Measurements from ENCODE around the gene INAFM2. TPM values are rescaled to one million over a fixed set of nuclear protein-coding genes. Genes with fewer than 3 reads are reported as not detected.

The INAFM2 gene
- polyA plus RNA-seq, 3 donors, result 5.1 to 19.6 (median 8.3) TPM

DNA sequence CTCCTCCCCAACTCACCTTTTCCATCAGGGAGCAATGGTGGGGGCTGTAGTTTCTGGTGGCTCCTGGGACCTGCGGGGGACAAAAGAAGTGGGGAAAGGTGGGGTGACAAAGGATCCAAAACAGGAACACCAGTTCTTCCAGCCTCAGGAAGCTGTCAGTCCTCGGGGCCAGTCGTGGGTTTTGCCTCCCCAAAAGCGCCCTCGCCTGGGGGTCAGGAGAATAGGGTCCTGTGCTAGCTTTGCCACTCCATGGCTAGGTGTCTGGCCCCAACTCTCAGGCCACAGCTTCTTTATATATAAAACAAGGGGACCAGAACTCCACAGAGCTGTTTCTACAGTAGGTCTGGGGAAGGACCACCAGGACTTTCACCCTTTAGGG is 13.2 kb downstream of the INAFM2 start:
- Mint-ChIP-seq H3K27ac (peak overlapping the region in 1 of 7 donors; percentile 90), H3K27me3 (ENCODE audit: low read depth in 3 of 3) (peaks cover 0 to 3% (median 2%) of the 10 kb centered on the region in 3 donors), H3K4me3 (peak overlapping the region in 1 of 2 donors; percentile 59), H3K9me3 (peaks cover 0 to 2% (median 0%) of the 10 kb centered on the region in 7 donors), H3K4me1 (peaks cover 85% of the 10 kb centered on the region), H3K36me3 (peaks cover 4 to 9% of the 10 kb centered on the region in 2 donors)
- intact Hi-C loops (cut with micrococcal nuclease), result loop anchor here (5.0 kb wide), 2 partner anchors 54 to 59 kb away; partner anchors contain the start of gene ANKRD63 (in 1 of the 2)
- Histone ChIP-seq H3K4me2 (replicated peaks; ENCODE audit: extremely low read depth, low read length, poor library complexity, severe bottlenecking) (peak overlapping the region; percentile 27), H3K27ac (ENCODE audit: low read depth in 1 of 2, low read length in 2 of 2) (no peak overlapping the region), H3K4me3 (replicated peaks in 1 of 3; ENCODE audit: low read depth in 2 of 3, low read length in 3 of 3) (no peak overlapping the region), H4K20me1 (ENCODE audit: insufficient read depth, low read length) (no peaks in the 10 kb centered on the region), H3K4me1 (ENCODE audit: control insufficient read depth in 1 of 2, insufficient read depth in 2 of 2, low read length in 2 of 2) (peaks cover 92 to 99% of the 10 kb centered on the region in 2 donors), H3K9me3 (replicated peaks in 1 of 2; ENCODE audit: control insufficient read depth in 1 of 2, insufficient read depth in 1 of 2, low read length in 2 of 2) (no peaks in the 10 kb centered on the region), H2AFZ (ENCODE audit: insufficient read depth, low read depth, low read length, poor library complexity, severe bottlenecking) (peak overlapping the region; percentile 55), H3K27me3 (ENCODE audit: control insufficient read depth in 2 of 2, insufficient read depth in 2 of 2, low read length in 2 of 2) (no peaks in the 10 kb centered on the region), H3K36me3 (replicated peaks in 1 of 2; ENCODE audit: control insufficient read depth in 1 of 2, insufficient read depth in 2 of 2, low read length in 2 of 2) (peaks cover 0 to 3% of the 10 kb centered on the region in 2 donors), H3K79me2 (ENCODE audit: insufficient read depth, low read length) (peaks cover 2% of the 10 kb centered on the region), H3K9ac (ENCODE audit: insufficient read depth, low read length, poor library complexity, severe bottlenecking) (no peak overlapping the region)
- 0% methylated on average over 5 of the region's 5 CpGs for WGBS (ENCODE audit: insufficient coverage)
- DNase-seq, result peak; percentile 43 to 69 (median 64)
- TF ChIP-seq, protein P1, sequence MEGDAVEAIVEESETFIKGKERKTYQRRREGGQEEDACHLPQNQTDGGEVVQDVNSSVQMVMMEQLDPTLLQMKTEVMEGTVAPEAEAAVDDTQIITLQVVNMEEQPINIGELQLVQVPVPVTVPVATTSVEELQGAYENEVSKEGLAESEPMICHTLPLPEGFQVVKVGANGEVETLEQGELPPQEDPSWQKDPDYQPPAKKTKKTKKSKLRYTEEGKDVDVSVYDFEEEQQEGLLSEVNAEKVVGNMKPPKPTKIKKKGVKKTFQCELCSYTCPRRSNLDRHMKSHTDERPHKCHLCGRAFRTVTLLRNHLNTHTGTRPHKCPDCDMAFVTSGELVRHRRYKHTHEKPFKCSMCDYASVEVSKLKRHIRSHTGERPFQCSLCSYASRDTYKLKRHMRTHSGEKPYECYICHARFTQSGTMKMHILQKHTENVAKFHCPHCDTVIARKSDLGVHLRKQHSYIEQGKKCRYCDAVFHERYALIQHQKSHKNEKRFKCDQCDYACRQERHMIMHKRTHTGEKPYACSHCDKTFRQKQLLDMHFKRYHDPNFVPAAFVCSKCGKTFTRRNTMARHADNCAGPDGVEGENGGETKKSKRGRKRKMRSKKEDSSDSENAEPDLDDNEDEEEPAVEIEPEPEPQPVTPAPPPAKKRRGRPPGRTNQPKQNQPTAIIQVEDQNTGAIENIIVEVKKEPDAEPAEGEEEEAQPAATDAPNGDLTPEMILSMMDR (IDR thresholded peaks at IDR 0.05), result peak; percentile 32

DNA sequence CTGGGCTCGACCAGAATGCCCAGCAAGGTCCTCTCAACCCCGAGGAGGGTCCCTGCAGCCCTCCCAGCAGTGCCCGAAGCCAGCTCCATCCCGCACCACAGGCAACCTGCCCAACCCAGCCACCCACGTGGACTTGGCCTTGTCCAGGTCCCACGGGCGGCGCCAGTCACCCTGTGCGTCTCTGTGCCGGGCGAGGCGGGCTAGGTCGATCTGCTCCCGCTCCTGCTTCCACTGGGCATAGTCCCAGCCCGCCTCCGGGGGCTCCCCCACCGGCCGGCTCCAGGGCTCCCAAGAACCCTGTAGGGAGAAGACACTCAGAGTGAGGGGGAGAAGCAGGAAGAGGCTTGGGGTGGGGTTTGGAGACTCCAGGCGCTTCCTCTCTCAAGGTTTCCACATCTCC is 14.1 kb downstream of the INAFM2 start:
- no peak overlapping the region for H3K27ac Mint-ChIP-seq
- no peak overlapping the region for H3K9ac ChIP-seq (ENCODE audit: insufficient read depth, low read length, poor library complexity, severe bottlenecking)
- peak overlapping the region; percentile 51 for H3K4me2 ChIP-seq (replicated peaks; ENCODE audit: extremely low read depth, low read length, poor library complexity, severe bottlenecking)
- no peaks in the 10 kb centered on the region for H3K9me3 ChIP-seq (replicated peaks in 1 of 2; ENCODE audit: control insufficient read depth in 1 of 2, insufficient read depth in 1 of 2, low read length in 2 of 2)
- TF ChIP-seq, protein P1 (IDR thresholded peaks at IDR 0.05), result no peak
- peaks cover 84 to 91% of the 10 kb centered on the region in 2 donors for H3K4me1 ChIP-seq (ENCODE audit: control insufficient read depth in 1 of 2, insufficient read depth in 2 of 2, low read length in 2 of 2)
- no peak for DNase-seq
- 85% methylated on average over 5 of the region's 19 CpGs for whole genome bisulfite sequencing (ENCODE audit: insufficient coverage)
- H3K36me3 Mint-ChIP-seq, result peaks cover 0 to 2% of the 10 kb centered on the region in 2 donors
- peaks cover 0 to 2% (median 0%) of the 10 kb centered on the region in 7 donors for H3K9me3 Mint-ChIP-seq
- no peak overlapping the region for H3K27ac ChIP-seq (ENCODE audit: low read depth in 1 of 2, low read length in 2 of 2)
- H3K79me2 ChIP-seq (ENCODE audit: insufficient read depth, low read length), result no peaks in the 10 kb centered on the region
- peaks cover 76% of the 10 kb centered on the region for H3K4me1 Mint-ChIP-seq
- H3K27me3 Mint-ChIP-seq (ENCODE audit: low read depth in 3 of 3), result peaks cover 0 to 2% (median 2%) of the 10 kb centered on the region in 3 donors
- peak overlapping the region in 1 of 2 donors; percentile 76 for H3K4me3 Mint-ChIP-seq
- peak overlapping the region in 1 of 3 experiments; percentile 32 for H3K4me3 ChIP-seq (replicated peaks in 1 of 3; ENCODE audit: low read depth in 2 of 3, low read length in 3 of 3)
- no peaks in the 10 kb centered on the region for H3K27me3 ChIP-seq (ENCODE audit: control insufficient read depth in 2 of 2, insufficient read depth in 2 of 2, low read length in 2 of 2)
- intact Hi-C loops (cut with micrococcal nuclease), result loop anchor here (5.0 kb wide), 2 partner anchors 55 to 60 kb away; partner anchors contain the start of gene ANKRD63 (in 1 of the 2)
- H3K36me3 ChIP-seq (replicated peaks in 1 of 2; ENCODE audit: control insufficient read depth in 1 of 2, insufficient read depth in 2 of 2, low read length in 2 of 2), result no peaks in the 10 kb centered on the region
- H2AFZ ChIP-seq (ENCODE audit: insufficient read depth, low read depth, low read length, poor library complexity, severe bottlenecking), result no peak overlapping the region
- no peaks in the 10 kb centered on the region for H4K20me1 ChIP-seq (ENCODE audit: insufficient read depth, low read length)

Measured in CD14-positive monocyte (primary cell).